HG02840 (cell line): ENCODE results near the gene MBP.

Experiments used
- ATAC-seq: cut with Tn5 transposase; IDR thresholded peaks from one replicate; pipeline ENCODE4 v1.9.1; 2021; ENCODE audit warnings: mild to moderate bottlenecking, moderate library complexity, moderate number of reproducible peaks; ENCODE audit not compliant: unreplicated experiment, low FRiP score

MBP gene

DNA sequence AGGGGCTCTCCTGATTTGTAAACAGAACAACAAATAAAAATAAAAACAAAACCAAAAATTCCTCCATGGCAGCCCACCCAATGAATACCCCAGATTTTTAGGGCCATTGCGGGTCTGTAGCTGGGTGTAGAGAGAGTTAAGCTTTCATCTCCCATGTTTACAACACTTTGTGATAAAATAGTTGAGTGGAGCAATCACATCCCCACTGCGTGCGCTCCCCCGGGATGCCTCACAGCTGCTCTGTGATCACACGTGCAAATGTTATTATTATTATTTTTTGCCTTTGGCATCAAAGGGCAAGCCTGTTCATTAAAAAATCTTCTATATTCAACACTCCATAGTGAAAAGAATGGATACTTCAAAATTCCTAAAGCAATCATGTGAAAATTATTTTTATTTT lies 118.0 kb downstream of the MBP start:
- ATAC-seq: no peak

GRCh38 chr18:77013811-77014521 lies 118.6 kb downstream of the MBP start:
- ATAC-seq: no peak

- no peak for ATAC-seq
These were observed 119.6 kb downstream of the MBP start for GRCh38 chr18:77012806-77013541.

DNA sequence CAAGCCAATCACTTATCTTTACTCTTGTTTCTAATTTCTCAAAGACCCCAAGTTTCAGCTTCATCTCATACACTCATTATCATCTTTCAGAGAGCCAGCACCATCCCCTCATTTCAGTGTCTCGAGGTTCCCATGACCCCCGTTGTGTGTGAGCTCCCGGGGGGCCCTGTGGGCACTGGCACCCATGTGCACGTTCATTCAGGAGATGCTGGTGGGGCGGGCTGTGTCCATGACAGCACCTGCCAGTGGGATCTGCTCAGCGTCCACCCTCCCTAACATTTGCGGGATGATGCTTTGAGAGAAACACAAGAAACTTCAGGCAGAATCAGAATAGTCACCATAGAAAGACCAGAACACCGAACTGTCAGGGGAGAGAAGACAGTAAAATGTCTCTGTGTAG lies 120.5 kb downstream of the MBP start:
- no peak for ATAC-seq

GRCh38 chr18:77009675-77010074 lies 122.9 kb downstream of the MBP start:
- ATAC-seq: no peak

- no peak for ATAC-seq
These were observed 123.8 kb downstream of the MBP start for GRCh38 chr18:77008576-77009315.

GRCh38 chr18:77008006-77008405 lies 124.6 kb downstream of the MBP start:
- ATAC-seq: no peak

DNA sequence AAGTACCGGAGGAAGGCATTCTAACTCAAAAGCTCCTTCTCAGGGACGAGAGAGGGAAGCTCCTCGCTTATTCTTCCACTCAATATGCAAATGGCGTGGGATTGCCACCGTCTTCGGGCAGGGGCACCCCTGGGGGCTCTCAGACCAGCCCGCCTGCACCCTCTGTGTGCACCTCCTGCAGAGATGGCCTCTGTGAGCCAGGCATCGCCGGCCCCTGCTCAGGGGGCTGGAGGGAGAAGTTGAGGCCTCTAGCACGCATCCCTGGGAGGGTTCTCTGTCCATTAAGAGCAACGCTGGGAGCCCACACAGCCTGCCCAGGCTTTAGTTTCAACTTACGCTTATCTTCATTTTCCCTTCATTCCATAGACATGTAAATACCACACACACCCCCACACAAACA lies 125.3 kb downstream of the MBP start:
- ATAC-seq: no peak

GRCh38 chr18:77006305-77007175 lies 126.0 kb downstream of the MBP start:
- ATAC-seq: no peak

DNA sequence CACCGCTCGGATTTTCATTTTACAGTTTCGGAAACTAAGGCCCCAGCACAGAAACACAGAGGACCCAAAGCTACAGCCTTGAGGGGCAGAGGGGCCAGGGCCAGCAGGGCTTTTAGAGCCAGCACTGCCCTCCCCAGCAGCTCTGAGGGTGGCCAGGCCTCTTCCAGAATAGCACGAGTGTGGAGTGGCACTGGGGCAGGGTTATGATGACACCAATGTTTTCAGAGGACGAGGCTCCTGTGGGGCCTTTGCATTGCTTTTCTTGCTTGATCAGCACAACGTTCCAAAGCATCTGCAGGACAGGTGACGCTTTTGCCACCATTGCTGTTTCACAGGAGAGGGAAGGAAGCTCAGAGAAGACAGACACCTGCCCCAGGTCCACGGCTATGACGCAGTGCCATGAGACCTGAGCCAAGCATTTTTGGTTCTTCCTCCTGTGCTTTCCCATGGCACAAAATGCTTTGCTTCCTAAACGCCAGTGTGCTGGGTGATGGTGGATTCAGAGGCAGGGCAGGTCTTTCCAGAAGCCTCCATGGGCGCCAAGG lies 126.9 kb downstream of the MBP start:
- no peak for ATAC-seq

GRCh38 chr18:77004555-77005380 lies 127.8 kb downstream of the MBP start:
- ATAC-seq: no peak

DNA sequence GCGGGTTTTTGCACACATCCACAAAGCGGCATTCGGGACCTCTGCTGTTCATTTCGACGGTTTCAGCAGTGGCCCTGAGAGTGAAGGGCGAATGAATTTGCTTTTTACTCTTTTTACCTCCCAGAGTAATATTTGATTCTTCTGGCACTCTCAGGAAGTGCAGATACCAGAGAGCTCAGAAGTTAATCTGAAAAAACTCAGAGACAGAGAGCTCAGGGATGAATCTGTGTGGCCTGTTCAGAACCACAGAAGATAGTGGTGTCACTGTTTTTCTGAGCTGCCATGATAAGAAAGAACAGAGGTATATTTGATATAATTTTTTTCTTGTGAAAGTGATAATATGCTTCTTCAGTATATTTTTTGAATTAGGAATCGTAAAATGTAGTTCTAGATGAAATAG lies 129.3 kb downstream of the MBP start:
- no peak for ATAC-seq

DNA sequence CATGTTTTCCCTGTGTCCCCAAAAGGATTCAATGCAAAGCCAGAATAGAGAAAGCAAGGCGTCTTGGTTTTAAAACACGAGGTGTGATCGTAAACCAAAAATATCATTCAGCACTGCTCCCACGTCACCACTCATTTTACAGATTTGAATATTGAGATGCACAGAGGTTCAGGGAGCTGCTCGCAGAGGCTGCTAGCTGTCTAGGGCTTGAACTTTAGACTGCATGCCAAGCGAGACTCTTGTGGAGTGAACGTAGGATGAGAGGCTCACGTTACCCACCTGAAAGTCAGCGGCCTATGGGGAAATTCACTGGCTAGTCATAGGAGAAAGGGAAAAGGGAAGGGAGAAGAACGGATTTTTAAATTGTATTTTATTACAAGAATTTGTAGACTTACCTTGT lies 130.1 kb downstream of the MBP start:
- ATAC-seq: no peak

DNA sequence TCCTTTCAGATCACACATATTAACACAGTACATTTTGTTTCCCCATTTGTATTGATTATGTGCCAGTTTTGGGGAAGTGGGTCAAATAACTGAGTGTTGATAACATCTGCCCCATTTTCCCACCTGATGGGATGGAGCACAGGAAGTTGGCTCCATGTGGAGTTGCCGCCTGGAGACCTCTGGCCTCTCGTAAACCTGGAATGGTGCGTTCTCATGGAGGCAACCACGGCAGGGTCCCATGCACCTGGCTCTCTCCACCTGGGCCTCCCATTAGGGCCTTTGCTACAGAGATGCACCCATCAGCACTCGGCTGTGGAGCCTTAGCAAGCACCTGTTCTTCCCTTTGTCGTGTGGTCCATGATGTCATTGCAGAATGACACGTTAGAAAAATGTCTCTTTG lies 130.6 kb downstream of the MBP start:
- no peak for ATAC-seq

GRCh38 chr18:77001041-77001440 lies 131.5 kb downstream of the MBP start:
- ATAC-seq: no peak

- ATAC-seq: no peak
These were observed 132.1 kb downstream of the MBP start for GRCh38 chr18:77000527-77000926.

DNA sequence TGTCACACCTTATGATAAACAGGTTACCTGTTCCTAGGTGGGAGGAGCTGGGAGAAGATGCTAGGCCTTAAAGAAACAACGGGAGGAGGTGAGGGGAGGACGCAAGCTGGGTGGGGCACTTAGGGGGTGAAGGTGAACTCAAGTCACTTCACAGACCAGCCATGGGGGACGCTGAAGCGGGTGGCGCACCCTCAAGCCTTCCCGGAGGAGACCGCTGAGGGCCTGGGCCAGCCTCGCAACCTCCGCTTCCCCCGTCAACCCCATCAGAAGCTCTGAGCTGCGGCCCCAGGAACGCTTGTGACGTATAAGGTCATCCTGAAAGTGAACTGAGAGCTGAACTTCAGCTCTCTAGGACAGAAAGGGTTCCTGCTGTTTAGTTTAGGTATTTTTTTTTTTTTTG lies 133.5 kb downstream of the MBP start:
- ATAC-seq: no peak

DNA sequence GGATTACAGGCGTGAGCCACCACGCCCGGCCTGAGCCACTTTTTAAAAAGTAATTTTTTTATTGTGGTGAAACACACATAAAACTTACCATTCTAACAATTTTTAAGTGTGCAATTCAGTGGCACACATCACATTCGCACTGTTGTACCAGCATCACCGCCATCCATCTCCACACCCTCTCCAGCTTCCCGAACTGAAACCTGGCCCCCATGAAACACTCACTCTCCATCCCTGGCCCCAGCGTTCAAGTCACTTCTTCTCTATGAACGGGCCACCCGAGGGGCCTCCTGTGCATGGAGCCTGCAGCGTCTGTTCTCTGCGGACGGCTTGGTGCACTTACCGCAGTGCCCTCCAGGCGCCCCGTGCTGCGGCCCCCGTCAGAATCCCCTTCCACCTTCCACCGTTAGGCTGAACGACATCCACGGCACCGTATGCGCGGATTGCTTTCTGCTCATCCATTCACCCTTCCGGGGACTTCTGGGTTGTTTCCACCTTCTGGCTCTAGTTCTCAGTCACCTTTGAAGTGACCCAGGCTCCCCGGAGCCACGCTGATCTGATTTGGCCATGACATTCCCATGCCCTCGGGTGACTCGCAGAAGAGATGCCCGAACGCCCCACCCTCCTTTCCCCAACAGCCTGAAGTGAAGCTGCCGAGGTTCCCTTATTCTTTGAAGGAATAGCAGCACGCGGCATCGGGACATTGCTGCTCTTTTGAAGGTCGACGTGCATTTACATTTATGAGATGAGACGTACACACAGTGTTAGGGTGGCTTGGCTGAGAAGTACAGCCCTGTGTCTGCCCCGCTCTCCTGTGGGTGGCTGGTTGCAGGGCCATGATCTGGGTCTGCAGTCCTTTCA lies 134.4 kb downstream of the MBP start:
- no peak for ATAC-seq

DNA sequence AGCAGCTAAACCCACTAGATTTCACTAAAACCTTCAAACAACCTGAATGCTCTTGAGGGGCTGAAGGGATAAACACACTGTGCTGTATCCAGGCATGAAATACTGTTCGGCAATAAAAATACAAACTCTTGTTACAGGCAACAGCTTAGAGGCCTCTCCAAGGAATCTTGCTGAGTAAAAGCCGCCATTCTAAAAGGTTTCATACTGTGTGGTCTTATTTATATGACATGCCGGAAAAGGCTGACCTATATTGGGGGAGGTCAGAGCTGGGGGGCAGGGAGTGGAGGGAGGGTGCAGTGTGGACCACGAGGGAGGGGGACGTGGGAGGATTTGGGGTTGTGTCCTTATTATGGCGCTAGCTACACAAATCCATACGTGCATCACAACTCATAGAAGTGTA lies 136.2 kb downstream of the MBP start:
- ATAC-seq: no peak
